Activated T-cell treated with anti-CD3 and anti-CD28 coated beads, Interleukin-2, amount 50 U/mL, for 72 hours (primary cell): ENCODE results near the gene COCH. TPM values are rescaled to one million over a fixed set of nuclear protein-coding genes. Genes with fewer than 3 reads are reported as not detected.

Experiments
- ATAC-seq, 2 donors: fragments of 150-1000 bp; cut with Tn5 transposase; replicated peaks in 1 of 2; 2 replicates each; pipeline ENCODE4 v1.10.0; 2021; ENCODE audit warnings: moderate library complexity in 2 of 2, mild to moderate bottlenecking in 1 of 2
- DNase-seq, 2 donors: peaks; one replicate each; pipeline ENCODE4 v3.0.0; 2021 to 2022; ENCODE audit warnings: mixed read lengths in 1 of 2
- H3K27ac Mint-ChIP-seq: one replicate; pipeline ENCODE4 v1.8.0; 2022; ENCODE audit warnings: mild to moderate bottlenecking, moderate library complexity, mixed read lengths
- H3K27me3 Mint-ChIP-seq: one replicate; pipeline ENCODE4 v1.8.0; 2022; ENCODE audit warnings: low read depth, mixed read lengths
- H3K36me3 Mint-ChIP-seq, 2 donors: one replicate each; pipeline ENCODE4 v1.8.0; 2022; ENCODE audit warnings: mixed read lengths in 2 of 2, mild to moderate bottlenecking in 1 of 2; ENCODE audit not compliant: insufficient read depth in 2 of 2
- H3K4me1 Mint-ChIP-seq: one replicate; pipeline ENCODE4 v1.8.0; 2022; ENCODE audit warnings: low read depth, mixed read lengths
- H3K4me3 Mint-ChIP-seq, 2 donors: one replicate each; pipeline ENCODE4 v1.8.0; 2022; ENCODE audit warnings: mild to moderate bottlenecking in 2 of 2, mixed read lengths in 2 of 2, moderate library complexity in 2 of 2
- H3K9me3 Mint-ChIP-seq, 2 donors: one replicate each; pipeline ENCODE4 v1.8.0; 2022; ENCODE audit warnings: mixed read lengths in 2 of 2
- total RNA-seq, 2 donors: library from RNA; stranded (reverse); gene quantifications; one replicate each; pipeline ENCODE4 v1.2.3, GENCODE V29; 2022

Gene COCH
- total RNA-seq, result 1 to 10 TPM; 1.6 to 2.3 TPM

DNA sequence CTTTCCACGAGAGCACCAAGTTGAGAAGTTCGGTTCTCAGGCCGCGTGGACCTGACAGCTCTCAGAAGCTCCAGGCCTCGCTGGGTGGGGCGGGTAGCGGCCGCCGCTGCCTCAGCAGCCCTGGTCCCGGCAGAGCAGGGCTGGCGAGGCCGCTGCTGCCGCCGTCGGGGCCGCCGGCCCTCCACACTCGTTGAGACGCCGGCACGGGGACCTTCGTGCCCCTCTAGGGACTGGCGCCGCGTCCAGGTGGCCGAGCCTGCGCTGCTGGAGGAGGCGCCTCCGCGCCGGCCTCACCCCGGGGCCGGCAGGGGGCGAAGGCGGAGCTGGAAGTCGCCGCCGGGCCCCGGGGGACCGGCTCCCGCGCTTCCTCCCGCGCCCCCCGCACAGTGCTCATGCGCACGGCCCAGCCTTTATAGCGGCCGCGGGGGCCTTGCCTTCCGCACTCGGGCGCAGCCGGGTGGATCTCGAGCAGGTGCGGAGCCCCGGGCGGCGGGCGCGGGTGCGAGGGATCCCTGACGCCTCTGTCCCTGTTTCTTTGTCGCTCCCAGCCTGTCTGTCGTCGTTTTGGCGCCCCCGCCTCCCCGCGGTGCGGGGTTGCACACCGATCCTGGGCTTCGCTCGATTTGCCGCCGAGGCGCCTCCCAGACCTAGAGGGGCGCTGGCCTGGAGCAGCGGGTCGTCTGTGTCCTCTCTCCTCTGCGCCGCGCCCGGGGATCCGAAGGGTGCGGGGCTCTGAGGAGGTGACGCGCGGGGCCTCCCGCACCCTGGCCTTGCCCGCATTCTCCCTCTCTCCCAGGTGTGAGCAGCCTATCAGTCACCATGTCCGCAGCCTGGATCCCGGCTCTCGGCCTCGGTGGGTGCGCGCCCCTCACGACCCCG is at the start of gene COCH:
Gene COCH, plus strand, starts transcription at position 440 of the 879 bp plus-strand sequence. Its CDS starts 380 bp downstream, at position 820.
- peak; percentile 81 to 83 for ATAC-seq
- H3K4me3 Mint-ChIP-seq, result peak within 1 kb of the TSS; percentile 88 to 92
- H3K27ac Mint-ChIP-seq, result no peak within 1 kb of the TSS
- DNase-seq, result peak; percentile 59 to 63
- peaks cover 67% of the 10 kb centered on the region for H3K27me3 Mint-ChIP-seq
- peaks cover 16% of the 10 kb centered on the region for H3K4me1 Mint-ChIP-seq
- no peaks in the 10 kb centered on the region for H3K9me3 Mint-ChIP-seq
- peaks cover 0 to 2% of the 10 kb centered on the region in 2 donors for H3K36me3 Mint-ChIP-seq

- Mint-ChIP-seq H3K4me1 (no peaks in the 10 kb centered on the region), H3K36me3 (peaks cover 8% of the 10 kb centered on the region in 2 donors), H3K27ac (no peak overlapping the region), H3K27me3 (peaks cover 12% of the 10 kb centered on the region), H3K4me3 (no peak overlapping the region), H3K9me3 (peaks cover 0 to 6% of the 10 kb centered on the region in 2 donors)
- ATAC-seq (no peak), DNase-seq (no peak)
Measured at GRCh38 chr14:30826070-30826469, 48.3 kb upstream of the COCH start.

DNA sequence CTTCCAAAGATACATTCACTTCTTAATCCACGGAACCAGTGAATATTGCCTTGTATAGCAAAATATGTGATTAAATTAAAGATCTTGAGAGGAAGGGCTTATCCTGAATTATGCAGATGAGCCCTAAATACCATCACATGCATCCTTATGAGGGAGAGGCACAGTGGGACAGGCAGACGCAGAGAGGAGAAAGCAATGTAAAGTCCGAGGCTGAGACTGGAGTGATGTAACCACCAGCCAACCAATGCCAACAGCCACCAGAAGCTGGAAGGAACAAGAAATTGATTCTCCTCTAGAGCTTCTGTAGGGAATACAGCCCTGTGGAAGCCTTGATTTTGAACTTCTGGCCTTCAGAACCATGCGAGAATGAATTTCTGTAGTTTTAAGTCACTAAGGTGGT is 44.5 kb upstream of the COCH start:
- Mint-ChIP-seq H3K27ac (no peak overlapping the region), H3K27me3 (no peaks in the 10 kb centered on the region), H3K9me3 (peaks cover 4 to 6% of the 10 kb centered on the region in 2 donors), H3K36me3 (peaks cover 7% of the 10 kb centered on the region in 2 donors), H3K4me3 (no peak overlapping the region), H3K4me1 (no peaks in the 10 kb centered on the region)
- no peak for DNase-seq
- ATAC-seq, result no peak

DNA sequence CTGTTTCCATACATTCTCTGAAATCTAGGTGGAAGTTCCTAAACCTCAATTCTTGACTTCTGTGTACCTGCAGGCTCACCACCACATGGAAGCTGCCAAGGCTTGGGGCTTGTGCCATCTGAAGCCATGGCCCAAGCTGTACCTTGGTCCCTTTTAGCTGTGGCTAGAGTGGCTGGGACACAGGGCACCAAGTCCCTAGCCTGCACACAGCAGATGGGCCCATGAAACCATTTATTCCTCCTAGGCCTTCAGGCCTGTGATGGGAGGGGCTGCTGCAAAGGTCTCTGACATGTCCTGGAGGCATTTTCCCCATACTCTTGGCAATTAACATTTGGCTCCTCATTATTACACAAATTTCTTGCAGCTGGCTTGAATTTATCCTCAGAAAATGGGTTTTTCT is 40.0 kb upstream of the COCH start:
- DNase-seq (no peak), ATAC-seq (no peak)
- H3K27ac Mint-ChIP-seq, result no peak overlapping the region
- peaks cover 2 to 7% of the 10 kb centered on the region in 2 donors for H3K9me3 Mint-ChIP-seq
- no peak overlapping the region for H3K4me3 Mint-ChIP-seq
- no peaks in the 10 kb centered on the region for H3K4me1 Mint-ChIP-seq
- peaks cover 3 to 4% of the 10 kb centered on the region in 2 donors for H3K36me3 Mint-ChIP-seq
- peaks cover 6% of the 10 kb centered on the region for H3K27me3 Mint-ChIP-seq

DNA sequence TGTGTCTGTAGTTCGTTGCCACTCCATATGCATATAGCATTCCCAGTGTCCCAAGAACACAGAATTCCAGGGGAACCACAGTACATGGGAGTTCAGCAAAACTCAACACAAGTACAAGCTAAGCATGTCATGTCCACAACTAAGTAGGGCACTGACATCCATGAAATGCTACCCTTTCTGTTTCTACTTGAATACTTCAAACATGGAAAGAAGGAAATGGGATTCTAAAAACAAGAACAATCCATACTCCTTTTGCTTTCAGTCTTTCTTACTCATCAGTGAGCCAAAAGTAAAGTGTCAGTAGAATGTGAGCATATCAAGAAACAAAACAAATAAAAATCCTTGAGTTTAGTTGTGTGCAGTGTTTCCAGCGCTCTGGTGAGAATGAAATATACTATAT is 36.0 kb upstream of the COCH start:
- Mint-ChIP-seq H3K4me1 (no peaks in the 10 kb centered on the region), H3K9me3 (peaks cover 2 to 7% of the 10 kb centered on the region in 2 donors), H3K36me3 (peaks cover 3 to 4% of the 10 kb centered on the region in 2 donors), H3K27me3 (peaks cover 6% of the 10 kb centered on the region), H3K27ac (no peak overlapping the region), H3K4me3 (no peak overlapping the region)
- DNase-seq, result no peak
- ATAC-seq, result no peak

GRCh38 chr14:30840086-30840779 is 34.1 kb upstream of the COCH start:
- peaks cover 18% of the 10 kb centered on the region for H3K27me3 Mint-ChIP-seq
- no peak overlapping the region for H3K4me3 Mint-ChIP-seq
- DNase-seq, result no peak
- no peak for ATAC-seq
- no peaks in the 10 kb centered on the region for H3K36me3 Mint-ChIP-seq
- H3K27ac Mint-ChIP-seq, result no peak overlapping the region
- peaks cover 0 to 2% of the 10 kb centered on the region in 2 donors for H3K9me3 Mint-ChIP-seq
- no peaks in the 10 kb centered on the region for H3K4me1 Mint-ChIP-seq

GRCh38 chr14:30842431-30842830 is 31.9 kb upstream of the COCH start:
- Mint-ChIP-seq H3K36me3 (no peaks in the 10 kb centered on the region), H3K9me3 (no peaks in the 10 kb centered on the region), H3K4me3 (no peak overlapping the region), H3K27ac (no peak overlapping the region), H3K27me3 (peaks cover 31% of the 10 kb centered on the region), H3K4me1 (no peaks in the 10 kb centered on the region)
- DNase-seq (no peak), ATAC-seq (no peak)

DNA sequence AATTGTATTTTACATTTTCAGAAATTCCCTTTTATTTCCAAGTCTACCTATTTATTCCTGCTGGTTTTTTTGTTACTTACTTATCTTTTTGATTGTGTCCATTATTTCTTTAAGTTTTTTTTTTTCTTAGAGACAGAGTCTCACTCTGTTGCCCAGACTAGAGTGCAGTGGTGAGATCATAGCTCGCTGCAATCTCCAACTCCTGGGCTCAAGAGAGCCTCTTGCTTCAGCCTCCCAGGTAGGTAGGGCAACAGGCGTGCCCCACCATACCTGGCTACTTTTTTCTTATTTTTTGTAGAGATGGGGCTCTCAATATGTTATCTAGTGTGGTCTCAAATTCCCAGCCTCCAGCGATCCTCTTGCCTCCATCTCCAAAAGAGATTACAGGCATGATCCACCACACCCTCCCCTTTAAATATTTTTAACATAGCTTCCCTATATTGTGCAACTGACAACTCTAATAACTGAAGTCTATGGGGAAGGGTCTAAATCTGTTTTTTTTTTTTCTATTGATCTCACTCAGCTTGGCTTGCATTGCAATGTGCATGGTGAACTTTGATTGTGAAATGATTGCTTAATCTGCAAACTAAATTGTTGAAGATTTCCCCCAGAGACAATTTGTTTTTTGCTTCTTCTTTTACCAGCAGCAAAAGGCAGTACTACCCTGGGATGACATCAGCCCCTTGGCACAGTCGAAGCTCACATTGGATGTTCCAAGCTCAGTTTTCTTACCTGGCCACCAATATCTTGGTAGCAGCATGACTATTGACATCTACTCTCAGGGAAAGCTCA is 25.7 kb upstream of the COCH start:
- Mint-ChIP-seq H3K4me3 (no peak overlapping the region), H3K9me3 (no peaks in the 10 kb centered on the region), H3K27ac (no peak overlapping the region), H3K27me3 (peaks cover 57% of the 10 kb centered on the region), H3K36me3 (no peaks in the 10 kb centered on the region), H3K4me1 (peaks cover 5% of the 10 kb centered on the region)
- no peak for DNase-seq
- no peak for ATAC-seq

DNA sequence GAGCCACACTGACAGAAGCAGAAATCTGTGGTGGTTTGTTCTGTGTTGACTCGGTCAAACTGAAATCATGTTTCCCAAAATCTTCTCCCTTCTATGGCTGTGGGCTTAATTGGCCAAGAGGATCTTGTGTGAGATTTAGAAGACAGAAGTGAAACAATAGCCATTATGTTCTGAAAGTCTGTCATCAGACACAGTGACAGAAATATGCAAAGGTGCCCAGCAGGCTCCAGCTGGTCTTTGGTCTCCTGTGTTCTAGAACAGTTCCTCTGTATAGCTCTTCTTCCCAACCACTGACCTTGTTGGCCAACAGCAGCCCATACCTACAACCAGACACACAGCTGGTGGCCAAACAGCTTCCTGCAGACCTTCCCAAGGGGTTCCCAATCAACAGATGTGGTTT is 25.0 kb upstream of the COCH start:
- peaks cover 8% of the 10 kb centered on the region for H3K4me1 Mint-ChIP-seq
- H3K9me3 Mint-ChIP-seq, result no peaks in the 10 kb centered on the region
- no peak overlapping the region for H3K27ac Mint-ChIP-seq
- H3K27me3 Mint-ChIP-seq, result peaks cover 59% of the 10 kb centered on the region
- DNase-seq, result no peak
- no peak overlapping the region for H3K4me3 Mint-ChIP-seq
- ATAC-seq, result peak in 1 of 2 donors; percentile 3
- H3K36me3 Mint-ChIP-seq, result no peaks in the 10 kb centered on the region

GRCh38 chr14:30849983-30850382 is 24.4 kb upstream of the COCH start:
- H3K27ac Mint-ChIP-seq, result no peak overlapping the region
- H3K9me3 Mint-ChIP-seq, result no peaks in the 10 kb centered on the region
- no peak for DNase-seq
- peak in 1 of 2 donors; percentile 67 for ATAC-seq
- H3K27me3 Mint-ChIP-seq, result peaks cover 59% of the 10 kb centered on the region
- H3K36me3 Mint-ChIP-seq, result no peaks in the 10 kb centered on the region
- no peak overlapping the region for H3K4me3 Mint-ChIP-seq
- peaks cover 15% of the 10 kb centered on the region for H3K4me1 Mint-ChIP-seq

GRCh38 chr14:30853946-30854345 is 20.4 kb upstream of the COCH start:
- no peaks in the 10 kb centered on the region for H3K9me3 Mint-ChIP-seq
- H3K27me3 Mint-ChIP-seq, result peaks cover 61% of the 10 kb centered on the region
- no peak overlapping the region for H3K27ac Mint-ChIP-seq
- no peak overlapping the region for H3K4me3 Mint-ChIP-seq
- DNase-seq (no peak), ATAC-seq (no peak)
- H3K36me3 Mint-ChIP-seq, result no peaks in the 10 kb centered on the region
- peaks cover 27% of the 10 kb centered on the region for H3K4me1 Mint-ChIP-seq

DNA sequence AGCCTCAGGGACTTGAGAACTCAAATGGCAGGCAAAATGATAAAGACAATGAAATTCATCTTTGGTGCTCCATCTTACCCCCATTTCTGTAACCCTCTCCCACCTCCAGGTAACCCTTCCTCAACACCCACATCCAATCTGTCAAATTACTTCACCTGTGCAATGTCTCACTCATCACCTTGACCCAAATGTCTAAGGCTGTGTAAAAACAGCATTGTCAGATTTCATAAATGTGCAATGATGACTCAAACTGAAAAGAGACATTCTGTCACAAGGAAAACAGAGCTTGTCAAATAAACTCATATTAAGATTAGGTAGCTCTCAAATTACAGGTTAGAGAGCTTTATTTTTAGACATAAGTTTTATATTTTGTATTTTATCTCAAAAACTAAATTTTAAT is 19.9 kb upstream of the COCH start:
- no peaks in the 10 kb centered on the region for H3K9me3 Mint-ChIP-seq
- ATAC-seq (peak; percentile 65 to 69), DNase-seq (peak; percentile 7 to 8)
- no peak overlapping the region for H3K4me3 Mint-ChIP-seq
- H3K4me1 Mint-ChIP-seq, result peaks cover 27% of the 10 kb centered on the region
- H3K27ac Mint-ChIP-seq, result no peak overlapping the region
- no peaks in the 10 kb centered on the region for H3K36me3 Mint-ChIP-seq
- H3K27me3 Mint-ChIP-seq, result peaks cover 62% of the 10 kb centered on the region
